Measurements from ENCODE around the gene ADIPOQ.
"Not testable (repeated sequence)": the region's sequence is repeated elsewhere in the genome, so short reads cannot be mapped to it uniquely, and the experiment has no call there.

Gene ADIPOQ

GRCh38 chr3:186842426-186843038 lies at the start of gene ADIPOQ:
Gene ADIPOQ, plus strand, starts transcription at chr3:186842710. Its CDS starts 10,349 bp downstream, at chr3:186853059.
- no peak for DNase-seq
- in situ Hi-C loops (cut with HindIII; ENCODE audit: low pct_ligation_motif_present, low pct_unique_long_range_greater_than_20kb, low sequenced_read_pairs): no loop called here

- in situ Hi-C loops (cut with HindIII; ENCODE audit: low pct_ligation_motif_present, low pct_unique_long_range_greater_than_20kb, low sequenced_read_pairs): no loop called here
- no peak for DNase-seq
Measured at GRCh38 chr3:186798239-186798874, 44.2 kb upstream of the ADIPOQ start.

GRCh38 chr3:186800285-186800684 lies 42.2 kb upstream of the ADIPOQ start:
- in situ Hi-C loops (cut with HindIII; ENCODE audit: low pct_ligation_motif_present, low pct_unique_long_range_greater_than_20kb, low sequenced_read_pairs): no loop called here
- DNase-seq: no peak

GRCh38 chr3:186802701-186803100 lies 39.8 kb upstream of the ADIPOQ start:
- no peak for DNase-seq
- in situ Hi-C loops (cut with HindIII; ENCODE audit: low pct_ligation_motif_present, low pct_unique_long_range_greater_than_20kb, low sequenced_read_pairs): no loop called here

GRCh38 chr3:186803447-186803846 lies 39.1 kb upstream of the ADIPOQ start:
- in situ Hi-C loops (cut with HindIII; ENCODE audit: low pct_ligation_motif_present, low pct_unique_long_range_greater_than_20kb, low sequenced_read_pairs): not testable (repeated sequence)

GRCh38 chr3:186806089-186807055 lies 36.1 kb upstream of the ADIPOQ start, which contains the start of gene RFC4:
Gene RFC4, minus strand, starts transcription at chr3:186806482. Its CDS starts 1,769 bp downstream, at chr3:186804713.
- in situ Hi-C loops (cut with HindIII; ENCODE audit: low pct_ligation_motif_present, low pct_unique_long_range_greater_than_20kb, low sequenced_read_pairs): no loop called here
- peak; percentile 68 for DNase-seq

More at GRCh38 chr3:186803447-186803846, 39.1 kb upstream of the ADIPOQ start:
- not testable (repeated sequence) for DNase-seq

GRCh38 chr3:186807231-186807630 lies 35.3 kb upstream of the ADIPOQ start:
- in situ Hi-C loops (cut with HindIII; ENCODE audit: low pct_ligation_motif_present, low pct_unique_long_range_greater_than_20kb, low sequenced_read_pairs): no loop called here
- DNase-seq: no peak

- in situ Hi-C loops (cut with HindIII; ENCODE audit: low pct_ligation_motif_present, low pct_unique_long_range_greater_than_20kb, low sequenced_read_pairs): no loop called here
- DNase-seq: no peak
Measured at GRCh38 chr3:186810336-186810996, 32.0 kb upstream of the ADIPOQ start.

GRCh38 chr3:186811313-186811712 lies 31.2 kb upstream of the ADIPOQ start:
- in situ Hi-C loops (cut with HindIII; ENCODE audit: low pct_ligation_motif_present, low pct_unique_long_range_greater_than_20kb, low sequenced_read_pairs); DNase-seq: not testable (repeated sequence)

GRCh38 chr3:186814100-186814499 lies 28.4 kb upstream of the ADIPOQ start:
- DNase-seq: no peak
- in situ Hi-C loops (cut with HindIII; ENCODE audit: low pct_ligation_motif_present, low pct_unique_long_range_greater_than_20kb, low sequenced_read_pairs): no loop called here

GRCh38 chr3:186815435-186815834 lies 27.1 kb upstream of the ADIPOQ start:
- peak; percentile 77 for DNase-seq
- in situ Hi-C loops (cut with HindIII; ENCODE audit: low pct_ligation_motif_present, low pct_unique_long_range_greater_than_20kb, low sequenced_read_pairs): no loop called here

- in situ Hi-C loops (cut with HindIII; ENCODE audit: low pct_ligation_motif_present, low pct_unique_long_range_greater_than_20kb, low sequenced_read_pairs): no loop called here
- DNase-seq: no peak
Measured at GRCh38 chr3:186818516-186818915, 24.0 kb upstream of the ADIPOQ start.

- in situ Hi-C loops (cut with HindIII; ENCODE audit: low pct_ligation_motif_present, low pct_unique_long_range_greater_than_20kb, low sequenced_read_pairs): no loop called here
- DNase-seq: no peak
Measured at GRCh38 chr3:186818956-186819355, 23.6 kb upstream of the ADIPOQ start.

- in situ Hi-C loops (cut with HindIII; ENCODE audit: low pct_ligation_motif_present, low pct_unique_long_range_greater_than_20kb, low sequenced_read_pairs): no loop called here
- peak; percentile 58 for DNase-seq
Measured at GRCh38 chr3:186821429-186822387, 20.8 kb upstream of the ADIPOQ start.

GRCh38 chr3:186822388-186822759 lies 20.1 kb upstream of the ADIPOQ start:
- in situ Hi-C loops (cut with HindIII; ENCODE audit: low pct_ligation_motif_present, low pct_unique_long_range_greater_than_20kb, low sequenced_read_pairs); DNase-seq: not testable (repeated sequence)

GRCh38 chr3:186823386-186823785 lies 19.1 kb upstream of the ADIPOQ start:
- DNase-seq: peak; percentile 72
- in situ Hi-C loops (cut with HindIII; ENCODE audit: low pct_ligation_motif_present, low pct_unique_long_range_greater_than_20kb, low sequenced_read_pairs): no loop called here

- DNase-seq: no peak
- in situ Hi-C loops (cut with HindIII; ENCODE audit: low pct_ligation_motif_present, low pct_unique_long_range_greater_than_20kb, low sequenced_read_pairs): no loop called here
Measured at GRCh38 chr3:186824430-186825139, 17.9 kb upstream of the ADIPOQ start.

Data from ACHN (cell line).